ENCODE measurements around the gene ALS2. TPM values are rescaled to one million over a fixed set of nuclear protein-coding genes. Genes with fewer than 3 reads are reported as not detected.
A peak's percentile ranks its signal among the peaks of the same experiment; 100 is the strongest.

The ALS2 gene
- total and polyA plus RNA-seq, 2 of the 8 experiments (the other 6 are each of a cell fraction or from before 2014, with no cell fraction given), result 12.1 to 34.5 TPM

DNA sequence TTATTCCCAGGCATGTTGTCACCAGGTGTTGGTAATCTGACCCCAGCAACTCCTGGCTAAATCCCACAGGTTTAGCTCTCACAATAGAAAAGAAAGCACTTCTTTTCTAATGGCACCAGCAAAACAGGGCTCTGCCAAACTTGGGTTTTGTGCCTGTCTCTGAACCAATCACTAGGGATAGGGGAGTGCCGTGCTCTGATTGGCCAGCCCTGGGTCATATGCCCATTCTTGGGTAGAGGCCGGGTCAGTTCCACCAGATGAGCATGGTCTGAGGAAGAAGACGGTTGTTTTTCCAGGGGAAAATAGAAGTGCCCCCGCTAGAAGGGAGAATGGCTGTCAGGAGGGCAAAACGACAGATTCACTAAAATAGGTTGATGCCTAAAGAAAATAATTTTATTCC, 40.3 kb upstream of the ALS2 start:
- no peak overlapping the region for H3K27ac ChIP-seq (ENCODE audit: low read depth, low read length)
- H2BK15ac ChIP-seq (ENCODE audit: low read length), result no peak overlapping the region
- H3K27me3 ChIP-seq (replicated peaks in 1 of 4; ENCODE audit: control insufficient read depth in 3 of 4, extremely low read depth in 1 of 4, insufficient read depth in 3 of 4, low read length in 3 of 4), result no peaks in the 10 kb centered on the region
- H4K91ac ChIP-seq (replicated peaks; ENCODE audit: insufficient read length, low read length), result no peak overlapping the region
- 0 out of 2 replicates have a peak overlapping the region, but pooled peaks have one; percentile 36 for H2AFZ ChIP-seq (ENCODE audit: low read length)
- H3K4ac ChIP-seq (replicated peaks; ENCODE audit: insufficient read length, low read depth, low read length), result no peak overlapping the region
- no peak overlapping the region for H3K14ac ChIP-seq (ENCODE audit: insufficient read length)
- no peaks in the 10 kb centered on the region for H3K23me2 ChIP-seq (ENCODE audit: low read depth, low read length)
- no peak overlapping the region for H2AK5ac ChIP-seq (ENCODE audit: low read depth, low read length)
- peaks cover 0 to 4% (median 0%) of the 10 kb centered on the region in 4 experiments; a peak in 1 of 8 replicates for H3K36me3 ChIP-seq (ENCODE audit: control insufficient read depth in 2 of 4, insufficient read depth in 4 of 4, low read length in 3 of 4)
- H4K20me1 ChIP-seq (replicated peaks in 1 of 2; ENCODE audit: control insufficient read depth in 1 of 2, insufficient read depth in 2 of 2, low read length in 2 of 2), result no peaks in the 10 kb centered on the region
- no peaks in the 10 kb centered on the region for H3K79me2 ChIP-seq (ENCODE audit: control insufficient read depth in 1 of 2, insufficient read depth in 2 of 2, low read length in 2 of 2)
- CTCF ChIA-PET (ENCODE audit: partially characterized antibody), result interaction anchor here (0.9 kb wide), 2 partner anchors 39 to 358 kb away, joined by 3 read pairs; no protein-coding TSS in a partner anchor
- no peak for FAIRE-seq
- H2BK5ac ChIP-seq (ENCODE audit: low read depth, low read length), result no peak overlapping the region
- no peak overlapping the region for H2BK12ac ChIP-seq (ENCODE audit: low read depth, low read length)
- no peak for TF ChIP-seq EP300 (IDR thresholded peaks at IDR 0.05; ENCODE audit: borderline replicate concordance in 1 of 2, low read depth in 2 of 2, low read length in 2 of 2)
- TF ChIP-seq, protein P1, sequence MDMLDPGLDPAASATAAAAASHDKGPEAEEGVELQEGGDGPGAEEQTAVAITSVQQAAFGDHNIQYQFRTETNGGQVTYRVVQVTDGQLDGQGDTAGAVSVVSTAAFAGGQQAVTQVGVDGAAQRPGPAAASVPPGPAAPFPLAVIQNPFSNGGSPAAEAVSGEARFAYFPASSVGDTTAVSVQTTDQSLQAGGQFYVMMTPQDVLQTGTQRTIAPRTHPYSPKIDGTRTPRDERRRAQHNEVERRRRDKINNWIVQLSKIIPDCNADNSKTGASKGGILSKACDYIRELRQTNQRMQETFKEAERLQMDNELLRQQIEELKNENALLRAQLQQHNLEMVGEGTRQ (IDR thresholded peaks at IDR 0.05; ENCODE audit: low read length), result peak; percentile 67
- no peak overlapping the region for H3K23ac ChIP-seq (ENCODE audit: insufficient read length)
- no peak for DNase-seq (ENCODE audit: low read depth in 1 of 2, low spot score in 2 of 2)
- peaks cover 2 to 9% of the 10 kb centered on the region in 2 experiments; a peak in 2 of 4 replicates for H3K9me3 ChIP-seq (ENCODE audit: insufficient read depth in 2 of 2, low read depth in 1 of 2, low read length in 1 of 2)
- WGBS, 2 experiments (ENCODE audit: extremely low coverage in 1 of 2, insufficient coverage in 1 of 2, insufficient read length in 1 of 2, insufficient replicate concordance in 2 of 2, low coverage in 1 of 2, low lambda C conversion rate in 2 of 2, missing lambda C conversion rate in 1 of 2), result 73% methylated on average over 5 of the region's 5 CpGs; no CpG with 5 or more reads in 1 of the 2 experiments
- H3K4me1 ChIP-seq (replicated peaks in 1 of 4; ENCODE audit: control insufficient read depth in 3 of 4, insufficient read depth in 4 of 4, low read length in 3 of 4), result peaks cover 0 to 3% (median 0%) of the 10 kb centered on the region in 4 experiments; a peak in 2 of 7 replicates
- no peak overlapping the region for H4K8ac ChIP-seq (ENCODE audit: extremely low read depth, insufficient read depth, low read length)
- H4K5ac ChIP-seq (ENCODE audit: insufficient read length, low read depth, low read length), result no peak overlapping the region
- H3K4me3 ChIP-seq (ENCODE audit: extremely low read depth in 1 of 4, insufficient read depth in 2 of 4, low read depth in 3 of 4, low read length in 4 of 4), result no peak overlapping the region
- no peak overlapping the region for H3K9ac ChIP-seq (replicated peaks in 1 of 4; ENCODE audit: extremely low read depth in 1 of 4, low read depth in 3 of 4, low read length in 3 of 4)
- H2BK20ac ChIP-seq (ENCODE audit: low read length), result no peak overlapping the region
- POLR2A ChIA-PET (ENCODE audit: partially characterized antibody), result no interaction called here
- H3K79me1 ChIP-seq (ENCODE audit: low read depth, low read length), result no peaks in the 10 kb centered on the region
- H3K18ac ChIP-seq (ENCODE audit: extremely low read depth, low read length), result no peak overlapping the region
- no peak overlapping the region for H3K56ac ChIP-seq (replicated peaks; ENCODE audit: insufficient read length, low read depth, low read length)
- no peak overlapping the region for H2BK120ac ChIP-seq (replicated peaks; ENCODE audit: low read depth, low read length)
- H3K4me2 ChIP-seq (ENCODE audit: insufficient read depth in 1 of 2, low read depth in 2 of 2, low read length in 2 of 2), result no peak overlapping the region

All from H1 (cell line).